Fibroblast of lung (primary cell): Measurements from ENCODE around the gene MTHFR.

ENCODE experiments used
- CTCF ChIP-seq, 2 donors: IDR thresholded peaks in 1 of 2; conservative IDR thresholded peaks in 1 of 2; 1 replicate in 1 of 2; 2 replicates in 1 of 2; pipeline ENCODE4 v1.5.1; 2011 to 2012; ENCODE audit warnings: low read length in 2 of 2, control low read depth in 1 of 2, inconsistent platforms in 1 of 2, low read depth in 1 of 2, mild to moderate bottlenecking in 1 of 2
- EZH2 ChIP-seq: IDR thresholded peaks from 2 replicates; pipeline ENCODE4 v1.5.1; 2012; ENCODE audit warnings: low read length, control low read depth, mild to moderate bottlenecking; ENCODE audit errors: missing control alignments

GRCh38 chr1:11835441-11836225 lies 29.9 kb upstream of the MTHFR start:
- no peak for TF ChIP-seq CTCF (conservative IDR thresholded peaks at IDR 0.05 in 1 of 2, IDR thresholded peaks at IDR 0.05 in 1 of 2; ENCODE audit: low read depth in 1 of 2, low read length in 2 of 2)
- no peak for TF ChIP-seq EZH2
